A549 (cell line): Measurements from ENCODE around the gene IKZF5.

Source experiments
- BHLHE40 ChIP-seq: IDR thresholded peaks from 2 replicates; pipeline ENCODE4 v1.6.1; 2012; ENCODE audit warnings: low read depth, low read length, inconsistent platforms
- GATA3 ChIP-seq: IDR thresholded peaks from 2 replicates; pipeline ENCODE4 v1.6.1; 2012; ENCODE audit warnings: borderline replicate concordance
- POLR2A ChIP-seq: IDR thresholded peaks from 2 replicates; pipeline ENCODE4 v1.6.1; 2012; ENCODE audit warnings: mild to moderate bottlenecking, low read length
- TF ChIP-seq, protein P1 (sequence below): fragments of 200-600 bp; sonication (generic); IDR thresholded peaks from 2 replicates; pipeline ENCODE4 v1.6.1; 2016; ENCODE audit warnings: antibody characterized with exemption, mild to moderate bottlenecking, moderate library complexity
- TF ChIP-seq, protein P2 (sequence below): fragments of >200 bp; sonication (Bioruptor Twin); formaldehyde crosslinking; IDR thresholded peaks from 3 replicates; pipeline ENCODE4 v1.5.1; 2016
- TF ChIP-seq, protein P3 (sequence below): fragments of 150-350 bp; IDR thresholded peaks from 2 replicates; pipeline ENCODE4 v1.6.1; 2014; ENCODE audit warnings: low read depth, mild to moderate bottlenecking, low read length

DNA sequence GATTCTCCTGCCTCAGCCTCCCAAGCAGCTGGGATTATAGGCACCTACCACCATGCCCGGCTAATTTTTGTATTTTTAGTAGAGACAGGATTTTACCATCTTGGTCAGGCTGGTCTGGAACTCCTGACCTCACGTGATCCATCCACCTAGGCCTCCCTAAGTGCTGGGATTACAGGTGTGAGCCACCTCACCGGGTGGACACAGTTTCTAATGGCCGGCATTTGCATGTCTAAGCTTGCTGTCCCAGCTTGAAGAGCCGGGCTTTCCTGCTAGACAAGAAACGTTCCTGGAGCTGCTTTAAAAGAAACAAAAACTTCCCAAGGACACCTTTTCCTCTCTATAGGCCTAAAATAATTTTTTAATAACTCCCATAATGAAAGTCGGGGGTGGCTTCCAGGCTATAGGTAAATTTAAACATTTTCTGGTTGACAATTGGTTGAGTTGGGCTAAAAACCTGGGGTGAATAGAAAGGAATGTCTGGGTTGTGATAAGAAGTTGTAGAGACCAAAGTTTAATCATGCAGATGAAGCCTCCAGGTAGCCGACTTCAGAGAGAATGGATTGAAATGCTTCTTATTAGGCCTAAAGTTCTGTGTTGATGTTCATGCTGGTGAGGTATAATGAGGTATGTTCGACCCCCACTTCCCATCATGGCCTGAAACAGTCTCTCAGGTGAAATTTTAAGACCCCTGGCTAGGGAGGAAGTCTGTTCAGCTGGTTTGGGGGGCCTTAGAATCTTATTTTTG, 9.0 kb upstream of the IKZF5 start:
- no peak for TF ChIP-seq POLR2A
- TF ChIP-seq GATA3: no peak
- TF ChIP-seq BHLHE40: no peak
- TF ChIP-seq, protein P1, sequence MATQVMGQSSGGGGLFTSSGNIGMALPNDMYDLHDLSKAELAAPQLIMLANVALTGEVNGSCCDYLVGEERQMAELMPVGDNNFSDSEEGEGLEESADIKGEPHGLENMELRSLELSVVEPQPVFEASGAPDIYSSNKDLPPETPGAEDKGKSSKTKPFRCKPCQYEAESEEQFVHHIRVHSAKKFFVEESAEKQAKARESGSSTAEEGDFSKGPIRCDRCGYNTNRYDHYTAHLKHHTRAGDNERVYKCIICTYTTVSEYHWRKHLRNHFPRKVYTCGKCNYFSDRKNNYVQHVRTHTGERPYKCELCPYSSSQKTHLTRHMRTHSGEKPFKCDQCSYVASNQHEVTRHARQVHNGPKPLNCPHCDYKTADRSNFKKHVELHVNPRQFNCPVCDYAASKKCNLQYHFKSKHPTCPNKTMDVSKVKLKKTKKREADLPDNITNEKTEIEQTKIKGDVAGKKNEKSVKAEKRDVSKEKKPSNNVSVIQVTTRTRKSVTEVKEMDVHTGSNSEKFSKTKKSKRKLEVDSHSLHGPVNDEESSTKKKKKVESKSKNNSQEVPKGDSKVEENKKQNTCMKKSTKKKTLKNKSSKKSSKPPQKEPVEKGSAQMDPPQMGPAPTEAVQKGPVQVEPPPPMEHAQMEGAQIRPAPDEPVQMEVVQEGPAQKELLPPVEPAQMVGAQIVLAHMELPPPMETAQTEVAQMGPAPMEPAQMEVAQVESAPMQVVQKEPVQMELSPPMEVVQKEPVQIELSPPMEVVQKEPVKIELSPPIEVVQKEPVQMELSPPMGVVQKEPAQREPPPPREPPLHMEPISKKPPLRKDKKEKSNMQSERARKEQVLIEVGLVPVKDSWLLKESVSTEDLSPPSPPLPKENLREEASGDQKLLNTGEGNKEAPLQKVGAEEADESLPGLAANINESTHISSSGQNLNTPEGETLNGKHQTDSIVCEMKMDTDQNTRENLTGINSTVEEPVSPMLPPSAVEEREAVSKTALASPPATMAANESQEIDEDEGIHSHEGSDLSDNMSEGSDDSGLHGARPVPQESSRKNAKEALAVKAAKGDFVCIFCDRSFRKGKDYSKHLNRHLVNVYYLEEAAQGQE: no peak
- TF ChIP-seq, protein P2, sequence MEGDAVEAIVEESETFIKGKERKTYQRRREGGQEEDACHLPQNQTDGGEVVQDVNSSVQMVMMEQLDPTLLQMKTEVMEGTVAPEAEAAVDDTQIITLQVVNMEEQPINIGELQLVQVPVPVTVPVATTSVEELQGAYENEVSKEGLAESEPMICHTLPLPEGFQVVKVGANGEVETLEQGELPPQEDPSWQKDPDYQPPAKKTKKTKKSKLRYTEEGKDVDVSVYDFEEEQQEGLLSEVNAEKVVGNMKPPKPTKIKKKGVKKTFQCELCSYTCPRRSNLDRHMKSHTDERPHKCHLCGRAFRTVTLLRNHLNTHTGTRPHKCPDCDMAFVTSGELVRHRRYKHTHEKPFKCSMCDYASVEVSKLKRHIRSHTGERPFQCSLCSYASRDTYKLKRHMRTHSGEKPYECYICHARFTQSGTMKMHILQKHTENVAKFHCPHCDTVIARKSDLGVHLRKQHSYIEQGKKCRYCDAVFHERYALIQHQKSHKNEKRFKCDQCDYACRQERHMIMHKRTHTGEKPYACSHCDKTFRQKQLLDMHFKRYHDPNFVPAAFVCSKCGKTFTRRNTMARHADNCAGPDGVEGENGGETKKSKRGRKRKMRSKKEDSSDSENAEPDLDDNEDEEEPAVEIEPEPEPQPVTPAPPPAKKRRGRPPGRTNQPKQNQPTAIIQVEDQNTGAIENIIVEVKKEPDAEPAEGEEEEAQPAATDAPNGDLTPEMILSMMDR: no peak
- TF ChIP-seq, protein P3, sequence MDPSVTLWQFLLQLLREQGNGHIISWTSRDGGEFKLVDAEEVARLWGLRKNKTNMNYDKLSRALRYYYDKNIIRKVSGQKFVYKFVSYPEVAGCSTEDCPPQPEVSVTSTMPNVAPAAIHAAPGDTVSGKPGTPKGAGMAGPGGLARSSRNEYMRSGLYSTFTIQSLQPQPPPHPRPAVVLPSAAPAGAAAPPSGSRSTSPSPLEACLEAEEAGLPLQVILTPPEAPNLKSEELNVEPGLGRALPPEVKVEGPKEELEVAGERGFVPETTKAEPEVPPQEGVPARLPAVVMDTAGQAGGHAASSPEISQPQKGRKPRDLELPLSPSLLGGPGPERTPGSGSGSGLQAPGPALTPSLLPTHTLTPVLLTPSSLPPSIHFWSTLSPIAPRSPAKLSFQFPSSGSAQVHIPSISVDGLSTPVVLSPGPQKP: no peak
